Measurements from ENCODE around the gene TTC39A.
"Not testable (repeated sequence)": the region's sequence is repeated elsewhere in the genome, so short reads cannot be mapped to it uniquely, and the experiment has no call there.

TTC39A gene

DNA sequence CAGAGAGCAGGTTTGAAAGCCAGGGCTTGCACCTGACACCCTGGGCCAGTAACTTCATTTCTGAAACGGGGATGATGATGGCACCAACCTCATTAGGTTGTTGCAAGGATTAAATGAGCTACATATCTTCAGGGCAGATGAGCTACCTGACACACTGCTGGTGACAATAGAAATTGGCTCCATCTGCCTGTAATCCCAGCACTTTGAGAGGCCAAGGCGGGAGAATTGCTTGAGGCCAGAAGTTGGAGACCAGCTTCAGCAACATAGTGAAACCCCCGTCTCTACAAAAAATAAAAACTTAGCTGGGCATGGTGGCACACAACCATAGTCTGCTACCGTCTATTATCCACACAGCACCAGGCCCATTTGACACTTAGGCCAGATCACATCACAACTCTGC lies 6.3 kb upstream of the TTC39A start:
- no peak for DNase-seq (ENCODE audit: low spot score)

DNA sequence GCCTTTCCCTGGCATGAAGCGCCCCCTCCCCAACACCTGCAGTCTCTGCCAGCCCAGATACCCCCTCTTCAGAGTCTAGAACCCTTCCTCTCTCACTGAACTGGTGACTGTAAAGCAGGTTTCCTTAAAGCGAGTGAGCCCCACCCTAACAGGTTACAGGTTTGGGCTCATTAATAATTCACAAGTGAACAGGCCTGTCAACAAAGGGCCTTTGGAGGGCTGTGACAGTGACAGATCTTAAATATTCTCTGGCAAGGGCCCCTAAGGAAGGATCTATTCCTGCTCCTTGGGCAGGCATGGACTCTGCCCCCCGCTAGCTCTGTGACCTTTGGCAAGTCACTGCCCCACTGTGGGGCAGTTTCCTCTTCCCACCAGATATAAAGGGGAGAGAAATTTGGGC lies 5.6 kb upstream of the TTC39A start:
- peak; percentile 22 for DNase-seq (ENCODE audit: low spot score)

DNA sequence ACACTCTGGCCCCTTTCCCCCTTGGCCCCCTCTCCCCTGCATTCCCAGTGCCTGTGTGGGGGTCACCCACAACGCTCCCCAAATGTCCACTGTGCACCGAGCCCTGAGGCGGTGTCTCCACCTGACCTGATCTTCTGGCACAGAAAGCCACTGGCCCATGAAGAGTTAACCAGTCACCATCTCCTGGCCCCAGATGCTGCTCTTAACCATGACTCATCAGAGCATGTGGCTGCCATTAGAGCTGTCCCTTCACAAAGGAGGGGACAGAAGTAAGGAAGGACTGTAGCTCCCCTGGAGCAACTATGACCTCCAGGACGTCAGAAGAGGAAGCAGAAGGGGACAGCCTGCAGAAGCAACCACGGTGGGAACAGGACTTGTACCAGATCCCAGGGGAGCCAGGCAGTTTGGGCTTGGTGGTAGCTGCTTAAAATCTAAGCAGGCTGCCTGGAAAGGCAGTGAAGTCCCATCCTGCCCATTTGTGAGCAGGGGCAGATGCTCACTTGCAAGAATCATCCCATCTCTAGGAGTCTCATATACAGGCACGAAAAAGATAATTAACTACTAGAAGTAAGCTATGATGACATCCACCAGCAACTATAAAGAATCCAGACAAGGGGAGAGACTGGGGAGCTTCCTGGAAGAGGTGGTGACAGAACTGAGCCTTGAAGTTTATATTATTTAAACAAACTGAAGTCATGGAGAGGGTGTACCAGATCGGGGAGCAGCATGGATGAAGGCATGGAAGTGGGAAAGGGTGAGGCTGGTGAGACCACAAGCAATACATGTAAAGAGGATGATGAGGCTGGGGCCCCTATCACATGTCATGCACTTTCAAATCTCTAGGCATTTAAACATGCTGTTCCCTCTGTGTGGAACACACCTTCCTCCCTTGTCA lies 1.1 kb upstream of the TTC39A start:
- DNase-seq (ENCODE audit: low spot score): peak; percentile 89

- DNase-seq (ENCODE audit: low spot score): peak; percentile 25
Observed at GRCh38 chr1:51329443-51330325, 678 bp downstream of the TTC39A start.

GRCh38 chr1:51328926-51329325 lies 1.4 kb downstream of the TTC39A start:
- DNase-seq (ENCODE audit: low spot score): no peak

DNA sequence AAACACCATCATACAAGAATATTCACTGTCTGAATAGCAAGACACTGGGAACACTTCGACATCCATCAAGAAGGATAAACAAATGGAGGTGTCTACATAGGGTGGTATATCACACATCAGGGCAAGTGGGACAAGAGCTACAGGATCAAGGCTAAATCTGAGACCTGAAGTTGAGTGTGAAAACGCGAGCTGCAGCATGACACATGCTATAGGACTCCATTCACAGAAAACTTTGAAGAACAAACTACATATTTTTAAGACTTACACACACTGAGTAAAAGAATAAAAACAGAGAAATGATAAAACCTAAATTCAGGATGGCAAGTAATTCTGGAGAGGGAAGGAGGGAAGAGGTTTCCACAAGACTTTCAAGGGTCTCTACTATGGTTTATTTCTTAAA lies 2.1 kb downstream of the TTC39A start:
- DNase-seq (ENCODE audit: low spot score): no peak

DNA sequence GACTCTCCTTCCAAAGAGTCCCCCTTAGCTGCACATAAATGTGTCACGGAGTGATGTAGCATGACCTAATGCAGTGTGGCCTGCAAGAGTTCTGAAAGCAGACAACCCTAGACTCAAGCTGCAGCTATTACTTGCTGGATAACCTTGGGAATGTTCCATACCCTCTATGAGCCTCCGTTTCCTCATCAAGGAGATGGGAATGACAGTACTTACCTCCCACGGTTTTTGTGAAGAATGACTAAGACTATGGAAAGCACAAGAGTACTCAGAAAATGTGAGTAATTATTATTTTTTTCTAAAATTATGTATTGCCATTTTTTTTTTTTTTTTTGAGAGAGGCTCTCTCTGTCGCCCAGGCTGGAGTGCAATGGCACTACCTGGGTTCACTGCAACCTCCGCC lies 3.0 kb downstream of the TTC39A start:
- DNase-seq (ENCODE audit: low spot score): no peak

DNA sequence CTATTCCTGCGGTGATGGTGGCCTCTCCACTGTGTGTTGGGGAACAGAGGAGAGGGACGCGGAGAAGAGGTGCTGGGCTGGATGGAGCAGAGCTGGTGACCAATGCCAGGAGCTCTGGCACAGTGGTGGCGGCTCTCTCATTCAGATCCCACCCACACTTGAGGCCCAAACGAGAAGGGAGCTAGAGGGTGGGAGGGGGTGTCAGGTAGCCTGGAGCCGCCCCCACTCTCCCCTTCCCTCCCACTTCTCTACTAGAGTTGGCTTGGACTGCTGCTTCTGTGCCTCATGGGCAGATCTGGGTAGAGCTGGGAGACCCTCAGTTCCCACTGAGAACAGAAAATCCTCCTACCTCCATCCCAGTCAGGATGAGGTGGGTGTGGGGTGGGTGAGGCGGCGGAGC lies 3.5 kb downstream of the TTC39A start:
- DNase-seq (ENCODE audit: low spot score): no peak

DNA sequence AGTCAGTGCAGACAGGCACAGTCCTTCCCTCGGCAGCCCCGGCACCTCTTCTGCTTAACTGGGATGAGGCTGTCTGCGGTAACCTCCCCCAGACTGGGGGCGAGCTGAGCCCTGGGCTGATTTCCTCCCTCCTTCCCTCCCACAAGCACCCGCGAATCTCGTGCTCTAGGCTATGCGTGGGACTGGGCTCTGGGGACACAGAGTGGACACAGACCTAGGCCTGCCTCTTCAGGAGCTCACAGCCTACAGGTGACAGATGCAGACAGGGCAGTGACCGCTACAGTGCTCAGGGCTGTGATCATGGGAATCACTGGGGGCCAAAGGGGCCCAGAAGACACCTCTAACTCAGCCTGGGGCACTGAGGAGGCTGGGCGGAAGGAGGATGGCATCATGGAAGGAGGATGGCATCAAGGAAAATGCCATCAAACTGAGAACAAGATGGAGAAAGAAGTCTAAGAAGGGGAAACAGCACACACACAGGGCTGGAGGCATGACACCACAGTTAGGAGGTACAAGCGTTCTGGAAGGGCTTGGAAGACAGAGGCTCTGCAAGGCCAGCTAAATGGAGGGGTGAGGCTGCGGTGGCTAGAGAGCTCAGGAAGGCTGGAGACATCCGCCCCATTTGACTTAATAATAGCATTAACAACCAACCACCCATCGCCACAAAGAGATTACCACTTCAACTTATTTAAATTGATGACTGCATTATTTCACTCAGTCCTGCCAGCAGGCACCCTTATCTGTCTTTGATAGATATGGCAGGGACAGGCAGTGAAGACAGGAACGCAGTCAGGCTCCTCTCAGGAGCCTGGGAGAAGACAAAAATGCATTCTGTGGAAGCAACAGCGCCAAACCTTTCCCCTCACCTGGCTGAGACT lies 4.2 kb downstream of the TTC39A start:
- no peak for DNase-seq (ENCODE audit: low spot score)

- DNase-seq (ENCODE audit: low spot score): no peak
Observed at GRCh38 chr1:51325391-51325790, 5.0 kb downstream of the TTC39A start.

GRCh38 chr1:51325011-51325385 lies 5.4 kb downstream of the TTC39A start:
- not testable (repeated sequence) for DNase-seq (ENCODE audit: low spot score)

DNA sequence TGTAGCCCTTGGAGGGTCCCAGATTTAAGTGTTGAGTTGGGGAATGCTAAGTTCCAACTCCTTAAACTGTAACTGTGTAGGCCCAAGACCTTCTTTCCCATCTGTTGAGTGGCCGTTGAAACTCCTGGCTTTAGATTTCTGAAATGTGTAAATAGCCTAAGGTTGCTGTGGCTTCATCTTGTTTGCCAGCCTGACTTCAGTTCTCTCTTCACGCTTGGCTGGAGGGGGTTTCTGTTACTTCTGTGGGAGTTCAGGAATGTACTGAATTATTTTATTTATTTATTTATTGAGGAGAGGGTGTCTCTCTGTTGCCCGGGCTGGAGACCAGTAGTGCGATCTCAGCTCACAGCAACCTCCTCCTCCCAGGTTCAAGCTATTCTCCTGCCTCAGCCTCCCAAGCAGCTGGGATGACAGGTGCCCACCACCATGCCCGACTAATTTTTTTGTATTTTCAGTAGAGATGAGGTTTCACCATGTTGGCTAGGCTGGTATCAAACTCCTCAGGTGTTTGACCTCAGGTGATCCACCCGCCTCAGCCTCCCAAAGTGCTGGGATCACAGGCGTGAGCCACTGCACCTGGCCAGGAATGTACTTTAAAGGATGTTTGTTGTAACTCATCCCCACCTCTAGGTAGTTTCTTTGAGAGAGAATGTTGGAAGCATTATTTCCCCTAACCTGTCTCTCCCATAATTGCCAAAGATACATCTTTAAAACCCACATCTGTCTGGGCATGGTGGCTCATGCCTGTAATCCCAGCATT lies 5.9 kb downstream of the TTC39A start:
- DNase-seq (ENCODE audit: low spot score): peak; percentile 75

- DNase-seq (ENCODE audit: low spot score): no peak
Observed at GRCh38 chr1:51323778-51324177, 6.6 kb downstream of the TTC39A start.

DNA sequence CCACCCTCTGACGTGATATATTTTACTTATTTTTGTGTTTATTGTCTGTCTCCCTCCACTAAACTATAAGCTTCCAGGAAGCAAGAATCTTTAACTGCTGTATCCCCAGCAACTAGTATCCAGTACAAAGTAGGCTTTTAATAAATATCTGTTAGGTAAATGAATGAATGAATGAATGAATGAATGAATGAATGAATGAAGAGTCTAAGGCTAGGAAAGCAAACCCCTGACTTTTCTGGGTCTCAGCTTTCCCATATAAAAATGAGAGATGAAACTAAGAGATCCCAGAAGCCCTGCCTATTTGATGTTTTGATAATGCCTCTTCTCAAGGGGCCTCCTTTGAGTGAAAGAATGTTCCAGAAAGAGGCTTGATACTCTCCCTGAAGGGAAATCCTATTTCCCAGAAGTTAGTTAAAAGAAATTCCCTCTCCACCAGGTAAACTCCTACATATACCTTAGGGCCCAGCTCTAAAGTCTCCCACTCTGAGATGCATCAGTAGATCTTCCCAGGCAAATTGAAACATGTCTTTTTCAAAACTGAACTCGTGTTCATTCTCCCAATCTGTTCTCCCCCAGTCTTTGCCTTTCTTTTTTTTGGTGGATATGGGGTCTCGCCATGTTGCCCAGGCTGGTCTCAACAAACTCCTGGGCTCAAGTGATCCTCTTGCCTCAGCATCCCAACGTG lies 7.8 kb downstream of the TTC39A start:
- DNase-seq (ENCODE audit: low spot score): no peak

GRCh38 chr1:51321924-51322280 lies 8.5 kb downstream of the TTC39A start:
- DNase-seq (ENCODE audit: low spot score): no peak

DNA sequence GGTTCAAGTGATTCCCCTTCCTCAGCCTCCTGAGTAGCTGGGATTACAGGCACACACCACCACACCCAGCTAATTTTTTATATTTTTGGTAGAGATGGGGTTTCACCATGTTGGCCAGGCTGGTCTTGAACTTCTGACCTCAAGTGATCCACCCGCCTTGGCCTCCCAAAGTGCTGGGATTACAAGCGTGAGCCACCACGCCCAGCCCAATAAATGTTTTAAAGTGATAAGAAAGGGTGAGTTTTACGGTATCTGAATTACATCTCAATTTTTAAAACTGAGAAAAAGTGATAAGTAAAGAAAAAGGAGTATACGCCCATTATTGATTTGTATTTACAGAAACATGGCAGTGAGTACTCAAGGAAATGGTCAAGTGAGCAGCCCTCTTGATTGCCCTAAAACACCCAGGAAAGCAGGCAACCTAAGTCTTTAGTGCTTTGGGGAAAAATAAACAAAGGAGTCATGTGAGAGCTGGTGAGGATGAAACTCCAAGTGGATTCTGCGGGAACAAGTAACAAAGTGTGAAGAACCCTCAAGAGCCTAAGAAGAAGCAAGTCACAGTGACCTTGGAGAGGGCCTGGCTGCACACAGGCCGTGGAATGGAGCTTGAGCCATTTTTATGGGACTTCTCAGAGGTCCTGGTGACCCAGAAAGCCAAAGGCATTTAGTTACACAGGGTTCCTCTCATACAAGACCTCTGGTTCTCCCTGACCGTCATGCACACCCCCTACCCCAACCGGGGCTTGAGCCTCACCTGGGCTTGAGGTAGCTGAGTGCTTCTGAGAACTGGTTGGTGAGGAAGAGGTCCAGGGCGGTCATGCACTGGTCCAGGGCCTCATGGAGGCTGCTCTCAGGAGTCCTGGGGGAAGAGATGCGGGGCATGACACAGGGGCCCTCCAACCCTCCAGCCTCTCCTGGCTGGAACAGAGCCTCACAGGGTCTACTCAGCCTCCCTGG lies 9.1 kb downstream of the TTC39A start:
- DNase-seq (ENCODE audit: low spot score): no peak

- no peak for DNase-seq (ENCODE audit: low spot score)
Observed at GRCh38 chr1:51317798-51318197, 12.6 kb downstream of the TTC39A start.

GRCh38 chr1:51316846-51317120 lies 13.6 kb downstream of the TTC39A start:
- DNase-seq (ENCODE audit: low spot score): peak; percentile 92

GRCh38 chr1:51316113-51316845 lies 14.1 kb downstream of the TTC39A start:
- peak; percentile 64 for DNase-seq (ENCODE audit: low spot score)
